HepG2 (cell line): ENCODE data around the gene PLEKHM2. TPM values are rescaled to one million over a fixed set of nuclear protein-coding genes. Genes with fewer than 3 reads are reported as not detected.

ENCODE experiments used
- ATAC-seq: fragments of 200-7000 bp; cut with Tn5 transposase; 3 replicates; pipeline ENCODE4 v1.9.1; 2020; ENCODE audit warnings: mild to moderate bottlenecking, moderate library complexity
- BruUV-seq: library from RNA; stranded (reverse); fragments of 400-500 nt; replicated peaks from 2 replicates; lab custom pipeline; 2021; lab: Mats Ljungman, UMichigan
- CTCF ChIA-PET: fragments of 300-600 bp; formaldehyde crosslinking; extraction: SDS; loops from one replicate; lab custom pipeline; 2021; ENCODE audit warnings: low total read pairs, inconsistent platforms, low intra/inter-chr PET ratio; lab: Yijun Ruan, JAX
- POLR2A ChIA-PET: fragments of 350-600 bp; sonication (Branson Sonifier 250); formaldehyde crosslinking; loops from one replicate; lab custom pipeline; 2020; ENCODE audit warnings: antibody characterized with exemption, inconsistent platforms; lab: Yijun Ruan, JAX
- DNase-seq: peaks from one replicate; pipeline ENCODE4 v3.0.0-alpha.2; 2015; ENCODE audit warnings: low spot score
- FAIRE-seq: peaks from 3 replicates; lab custom pipeline; 2011; peaks lifted over from hg19 to GRCh38; lab: Jason Lieb, UNC
- H2AFZ ChIP-seq: one replicate; pipeline ENCODE4 v1.6.1; 2011; ENCODE audit warnings: low read length, inconsistent platforms
- H3K27ac ChIP-seq: fragments of 300-600 bp; 3 replicates; pipeline ENCODE4 v1.8.0; 2011; ENCODE audit warnings: mixed run types, mild to moderate bottlenecking, mixed read lengths, low read length, inconsistent platforms; ENCODE audit not compliant: insufficient read depth; ENCODE audit errors: extremely low read length
- H3K27me3 ChIP-seq, 2 experiments: fragments of 200-600 bp in 1 of 2; 2 replicates in 1 of 2; 3 replicates in 1 of 2; pipeline versions ENCODE4 v1.6.0 to v1.8.0; 2011; ENCODE audit warnings: low read length in 2 of 2, mild to moderate bottlenecking in 2 of 2, moderate library complexity in 2 of 2, inconsistent platforms in 1 of 2; ENCODE audit not compliant: insufficient read depth in 2 of 2, control insufficient read depth in 1 of 2
- H3K36me3 ChIP-seq, 2 experiments: fragments of 200-600 bp in 1 of 2; replicated peaks in 1 of 2; 2 replicates in 1 of 2; 3 replicates in 1 of 2; pipeline versions ENCODE4 v1.5.1 to v1.8.0; 2011; ENCODE audit warnings: low read length in 2 of 2, inconsistent platforms in 1 of 2; ENCODE audit not compliant: insufficient read depth in 2 of 2, control insufficient read depth in 1 of 2
- H3K4me1 ChIP-seq: 2 replicates; pipeline ENCODE4 v1.5.1; 2012; ENCODE audit warnings: low read length, inconsistent platforms; ENCODE audit not compliant: insufficient read depth
- H3K4me2 ChIP-seq: 2 replicates; pipeline ENCODE4 v1.6.0; 2011; ENCODE audit warnings: low read depth, low read length, inconsistent platforms
- H3K4me3 ChIP-seq, 3 experiments: fragments of 200-600 bp in 1 of 3; sonication (generic), shearing (Covaris generic) in 1 of 3; replicated peaks in 1 of 3; 2 replicates each; pipeline ENCODE4 v1.5.1; 2011 to 2016; ENCODE audit warnings: low read length in 3 of 3, inconsistent platforms in 2 of 3, low read depth in 2 of 3, mild to moderate bottlenecking in 2 of 3, control low read depth in 1 of 3, mixed read lengths in 1 of 3; ENCODE audit not compliant: insufficient read depth in 1 of 3
- H3K79me2 ChIP-seq: one replicate; pipeline ENCODE4 v1.6.1; 2011; ENCODE audit warnings: low read length, inconsistent platforms; ENCODE audit not compliant: insufficient read depth
- H3K9ac ChIP-seq: 2 replicates; pipeline ENCODE4 v1.6.0; 2011; ENCODE audit warnings: mild to moderate bottlenecking, low read depth, low read length, inconsistent platforms; ENCODE audit not compliant: insufficient read depth
- H3K9me3 ChIP-seq: 2 replicates; pipeline ENCODE4 v1.5.1; 2012; ENCODE audit warnings: mild to moderate bottlenecking, low read length
- H4K20me1 ChIP-seq: 2 replicates; pipeline ENCODE4 v1.6.0; 2011; ENCODE audit warnings: inconsistent platforms, mild to moderate bottlenecking, low read length, moderate library complexity; ENCODE audit not compliant: insufficient read depth
- HNF4A ChIP-seq: sonication (generic); formaldehyde crosslinking; IDR thresholded peaks from 2 replicates; pipeline ENCODE4 v1.4.0; 2020; ENCODE audit warnings: missing genetic modification reagents
- HNRNPH1 ChIP-seq: fragments of 200-400 bp; formaldehyde crosslinking; optimal IDR thresholded peaks from 2 replicates; pipeline ENCODE3; 2017; ENCODE audit warnings: mild to moderate bottlenecking, low read depth, low read length
- MTA1 ChIP-seq: sonication (generic); formaldehyde crosslinking; IDR thresholded peaks from 2 replicates; pipeline ENCODE4 v1.4.0; 2020; ENCODE audit warnings: missing genetic modification reagents, mild to moderate bottlenecking, borderline replicate concordance
- NR2F2 ChIP-seq: IDR thresholded peaks from 2 replicates; pipeline ENCODE4 v1.6.1; 2012; ENCODE audit warnings: low read depth, inconsistent platforms, borderline replicate concordance
- NRL ChIP-seq: sonication (generic); formaldehyde crosslinking; IDR thresholded peaks from 2 replicates; pipeline ENCODE4 v1.5.0; 2020; ENCODE audit warnings: missing genetic modification reagents, mild to moderate bottlenecking, moderate library complexity, borderline replicate concordance
- RCOR2 ChIP-seq: IDR thresholded peaks from 2 replicates; pipeline ENCODE4 v1.6.1; 2016; ENCODE audit warnings: missing biosample characterization, missing genetic modification reagents
- ZBTB8A ChIP-seq: sonication (generic); formaldehyde crosslinking; IDR thresholded peaks from 2 replicates; pipeline ENCODE4 v1.4.0; 2020; ENCODE audit warnings: mild to moderate bottlenecking, low read depth, missing genetic modification reagents, borderline replicate concordance
- ZFP36L2 ChIP-seq: sonication (generic); formaldehyde crosslinking; IDR thresholded peaks from 2 replicates; pipeline ENCODE4 v1.4.0; 2020; ENCODE audit warnings: missing genetic modification reagents
- ZNF550 ChIP-seq: sonication (generic); formaldehyde crosslinking; IDR thresholded peaks from 2 replicates; pipeline ENCODE4 v1.4.0; 2020; ENCODE audit warnings: mild to moderate bottlenecking, missing genetic modification reagents, borderline replicate concordance
- ZNF790 ChIP-seq: sonication (generic); formaldehyde crosslinking; IDR thresholded peaks from 2 replicates; pipeline ENCODE4 v1.8.0; 2022; ENCODE audit warnings: missing genetic modification reagents, mild to moderate bottlenecking, borderline replicate concordance
- ZSCAN12 ChIP-seq: sonication (generic); formaldehyde crosslinking; IDR thresholded peaks from 2 replicates; pipeline ENCODE4 v1.9.0; 2021; ENCODE audit warnings: mild to moderate bottlenecking, missing genetic modification reagents
- WGBS: methylation state at CpG from one replicate; pipeline ENCODE4 v1.1.6; 2017; ENCODE audit warnings: low lambda C conversion rate; 5-methylcytosine and 5-hydroxymethylcytosine counted together
- in situ Hi-C: cut with HindIII; loops from 2 replicates; pipeline ENCODE4 v1.10.0; 2017; ENCODE audit warnings: low pct_unique_long_range_greater_than_20kb; ENCODE audit not compliant: extremely low pct_ligation_motif_present
- intact Hi-C: fragments of 100-400 bp; cut with micrococcal nuclease; formaldehyde crosslinking; loops from one replicate; pipeline ENCODE4 v1.10.0; 2022; ENCODE audit not compliant: unreplicated experiment
- polyA plus RNA-seq, 8 experiments: library from polyadenylated mRNA; depleted of rRNA in 3 of 8; stranded (reverse) in 7 of 8; unstranded in 1 of 8; fragments of >200 nt; fragmentation: Illumina TruSeq in 4 of 8; extraction: Trizol in 4 of 8; gene quantifications; 2 replicates each; pipeline versions ENCODE4 v1.2.1 to v1.2.3, GENCODE V29; 2011 to 2016; ENCODE audit warnings: low read depth in 4 of 8, missing spikeins in 1 of 8, mixed read lengths in 1 of 8; ENCODE audit not compliant: insufficient read depth in 1 of 8
- total RNA-seq, 5 experiments: library from RNA; depleted of rRNA; stranded (reverse); fragments of >200 nt; fragmentation: Illumina TruSeq; extraction: Trizol; gene quantifications; 2 replicates each; pipeline ENCODE4 v1.2.3, GENCODE V29; 2016; ENCODE audit warnings: low read depth in 1 of 5
- TF ChIP-seq, protein P1 (sequence below): IDR thresholded peaks from 2 replicates; pipeline ENCODE4 v1.6.1; 2016; ENCODE audit warnings: mild to moderate bottlenecking
- TF ChIP-seq, protein P2 (sequence below): sonication (generic); formaldehyde crosslinking; IDR thresholded peaks from 2 replicates; pipeline ENCODE4 v1.8.0; 2022; ENCODE audit warnings: missing genetic modification reagents, low read depth, mild to moderate bottlenecking, borderline replicate concordance
- TF ChIP-seq, protein P3 (sequence below): sonication (generic); formaldehyde crosslinking; IDR thresholded peaks from 2 replicates; pipeline ENCODE4 v1.4.0; 2020; ENCODE audit warnings: missing genetic modification reagents

PLEKHM2 gene
- total and polyA plus RNA-seq, 2 of the 13 experiments (the other 11 are each of a cell fraction or from before 2014, with no cell fraction given) = 16.5 to 27.3 TPM

DNA sequence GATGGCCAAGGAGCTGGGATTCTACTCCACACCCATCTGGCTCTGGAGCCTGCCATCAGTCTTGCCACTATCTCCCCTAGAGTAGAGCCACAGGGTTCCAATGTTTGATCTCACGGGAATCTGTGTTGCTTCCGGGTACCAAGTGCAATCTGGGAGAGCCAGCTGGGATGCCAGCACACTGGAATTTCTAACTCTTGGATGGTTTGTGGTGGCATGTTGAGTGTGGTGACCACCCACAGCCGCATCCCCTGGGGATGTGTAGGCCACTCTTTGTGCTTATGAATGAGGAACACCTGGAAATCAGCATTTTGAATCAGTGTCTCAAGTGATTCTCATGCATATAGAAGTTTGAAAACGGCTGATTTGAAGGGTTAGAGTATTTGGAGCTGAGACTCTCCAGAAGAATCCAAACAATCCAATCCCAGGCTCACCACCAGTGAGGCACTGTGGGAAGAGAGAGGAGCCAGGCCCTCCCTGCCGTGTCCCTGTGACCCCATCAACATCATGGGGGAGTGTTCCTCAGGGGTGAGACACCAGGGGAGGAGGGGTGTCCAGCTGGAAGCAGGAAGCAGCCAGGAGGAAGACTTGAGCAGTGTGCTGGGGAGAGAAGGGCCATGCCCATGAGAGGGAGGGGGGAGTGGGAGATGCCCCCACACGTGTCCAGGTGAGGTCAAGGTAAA, 87.9 kb downstream of the PLEKHM2 start (continued):
- TF ChIP-seq MTA1 (no peak), HNRNPH1 (no peak)
- TF ChIP-seq, protein P1, sequence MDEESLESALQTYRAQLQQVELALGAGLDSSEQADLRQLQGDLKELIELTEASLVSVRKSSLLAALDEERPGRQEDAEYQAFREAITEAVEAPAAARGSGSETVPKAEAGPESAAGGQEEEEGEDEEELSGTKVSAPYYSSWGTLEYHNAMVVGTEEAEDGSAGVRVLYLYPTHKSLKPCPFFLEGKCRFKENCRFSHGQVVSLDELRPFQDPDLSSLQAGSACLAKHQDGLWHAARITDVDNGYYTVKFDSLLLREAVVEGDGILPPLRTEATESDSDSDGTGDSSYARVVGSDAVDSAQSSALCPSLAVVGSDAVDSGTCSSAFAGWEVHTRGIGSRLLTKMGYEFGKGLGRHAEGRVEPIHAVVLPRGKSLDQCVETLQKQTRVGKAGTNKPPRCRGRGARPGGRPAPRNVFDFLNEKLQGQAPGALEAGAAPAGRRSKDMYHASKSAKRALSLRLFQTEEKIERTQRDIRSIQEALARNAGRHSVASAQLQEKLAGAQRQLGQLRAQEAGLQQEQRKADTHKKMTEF = no peak

DNA sequence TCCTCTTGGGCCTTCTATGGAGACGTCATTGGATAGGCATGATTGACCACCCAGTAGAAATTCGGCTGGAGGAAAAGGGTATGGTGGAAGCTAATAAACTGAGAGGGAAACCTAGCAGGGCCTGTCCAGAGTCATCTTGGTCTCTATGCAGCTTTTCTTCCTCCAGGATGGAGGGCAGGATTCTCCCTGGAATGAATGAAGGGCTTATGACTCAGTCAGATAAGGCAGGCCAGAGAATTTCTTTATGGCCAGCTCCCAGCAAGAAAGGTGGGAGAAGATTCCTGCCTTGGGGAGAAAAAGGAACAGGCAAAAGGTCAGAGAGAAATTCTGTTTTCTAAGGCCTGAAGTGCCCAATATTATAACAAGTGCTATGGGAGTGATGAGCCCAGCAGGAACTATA, 91.6 kb downstream of the PLEKHM2 start:
- no peaks in the 10 kb centered on the region for H4K20me1 ChIP-seq
- no peak overlapping the region for H3K4me3 ChIP-seq
- H3K36me3 ChIP-seq = peaks cover 1 to 6% of the 10 kb centered on the region in 2 experiments; a peak in 2 of 5 replicates
- FAIRE-seq (no peak), ATAC-seq (no peak), DNase-seq (no peak)
- H3K9me3 ChIP-seq = no peaks in the 10 kb centered on the region
- WGBS = 90% methylated on average over 2 of the region's 2 CpGs
- intact Hi-C loops = no loop called here
- no peak overlapping the region for H3K9ac ChIP-seq
- H2AFZ ChIP-seq = no peak overlapping the region
- H3K79me2 ChIP-seq = no peaks in the 10 kb centered on the region
- CTCF ChIA-PET = no interaction called here
- no peaks in the 10 kb centered on the region for H3K27me3 ChIP-seq
- peaks cover 23% of the 10 kb centered on the region for H3K4me1 ChIP-seq
- POLR2A ChIA-PET = no interaction called here
- no peak overlapping the region for H3K27ac ChIP-seq
- no peak overlapping the region for H3K4me2 ChIP-seq
- BruUV-seq = no TSS peak
- in situ Hi-C loops = no loop called here
- TF ChIP-seq, protein P2, sequence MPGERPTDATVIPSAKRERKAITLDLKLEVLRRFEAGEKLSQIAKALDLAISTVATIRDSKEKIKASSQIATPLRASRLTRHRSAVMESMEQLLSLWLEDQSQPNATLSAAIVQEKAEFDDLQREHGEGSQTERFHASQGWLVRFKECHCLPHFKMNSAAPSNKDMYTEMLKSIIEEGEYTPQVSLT (CRISPR knock-in tag) = no peak
- TF ChIP-seq, protein P3, sequence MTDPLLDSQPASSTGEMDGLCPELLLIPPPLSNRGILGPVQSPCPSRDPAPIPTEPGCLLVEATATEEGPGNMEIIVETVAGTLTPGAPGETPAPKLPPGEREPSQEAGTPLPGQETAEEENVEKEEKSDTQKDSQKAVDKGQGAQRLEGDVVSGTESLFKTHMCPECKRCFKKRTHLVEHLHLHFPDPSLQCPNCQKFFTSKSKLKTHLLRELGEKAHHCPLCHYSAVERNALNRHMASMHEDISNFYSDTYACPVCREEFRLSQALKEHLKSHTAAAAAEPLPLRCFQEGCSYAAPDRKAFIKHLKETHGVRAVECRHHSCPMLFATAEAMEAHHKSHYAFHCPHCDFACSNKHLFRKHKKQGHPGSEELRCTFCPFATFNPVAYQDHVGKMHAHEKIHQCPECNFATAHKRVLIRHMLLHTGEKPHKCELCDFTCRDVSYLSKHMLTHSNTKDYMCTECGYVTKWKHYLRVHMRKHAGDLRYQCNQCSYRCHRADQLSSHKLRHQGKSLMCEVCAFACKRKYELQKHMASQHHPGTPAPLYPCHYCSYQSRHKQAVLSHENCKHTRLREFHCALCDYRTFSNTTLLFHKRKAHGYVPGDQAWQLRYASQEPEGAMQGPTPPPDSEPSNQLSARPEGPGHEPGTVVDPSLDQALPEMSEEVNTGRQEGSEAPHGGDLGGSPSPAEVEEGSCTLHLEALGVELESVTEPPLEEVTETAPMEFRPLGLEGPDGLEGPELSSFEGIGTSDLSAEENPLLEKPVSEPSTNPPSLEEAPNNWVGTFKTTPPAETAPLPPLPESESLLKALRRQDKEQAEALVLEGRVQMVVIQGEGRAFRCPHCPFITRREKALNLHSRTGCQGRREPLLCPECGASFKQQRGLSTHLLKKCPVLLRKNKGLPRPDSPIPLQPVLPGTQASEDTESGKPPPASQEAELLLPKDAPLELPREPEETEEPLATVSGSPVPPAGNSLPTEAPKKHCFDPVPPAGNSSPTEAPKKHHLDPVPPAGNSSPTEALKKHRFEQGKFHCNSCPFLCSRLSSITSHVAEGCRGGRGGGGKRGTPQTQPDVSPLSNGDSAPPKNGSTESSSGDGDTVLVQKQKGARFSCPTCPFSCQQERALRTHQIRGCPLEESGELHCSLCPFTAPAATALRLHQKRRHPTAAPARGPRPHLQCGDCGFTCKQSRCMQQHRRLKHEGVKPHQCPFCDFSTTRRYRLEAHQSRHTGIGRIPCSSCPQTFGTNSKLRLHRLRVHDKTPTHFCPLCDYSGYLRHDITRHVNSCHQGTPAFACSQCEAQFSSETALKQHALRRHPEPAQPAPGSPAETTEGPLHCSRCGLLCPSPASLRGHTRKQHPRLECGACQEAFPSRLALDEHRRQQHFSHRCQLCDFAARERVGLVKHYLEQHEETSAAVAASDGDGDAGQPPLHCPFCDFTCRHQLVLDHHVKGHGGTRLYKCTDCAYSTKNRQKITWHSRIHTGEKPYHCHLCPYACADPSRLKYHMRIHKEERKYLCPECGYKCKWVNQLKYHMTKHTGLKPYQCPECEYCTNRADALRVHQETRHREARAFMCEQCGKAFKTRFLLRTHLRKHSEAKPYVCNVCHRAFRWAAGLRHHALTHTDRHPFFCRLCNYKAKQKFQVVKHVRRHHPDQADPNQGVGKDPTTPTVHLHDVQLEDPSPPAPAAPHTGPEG (CRISPR knock-in tag) = no peak
- TF ChIP-seq ZSCAN12 (no peak), RCOR2 (CRISPR knock-in tag) (no peak), HNF4A (CRISPR knock-in tag) (no peak), ZNF790 (CRISPR knock-in tag) (no peak), ZNF550 (CRISPR knock-in tag) (no peak), NRL (CRISPR knock-in tag) (no peak), ZFP36L2 (CRISPR knock-in tag) (no peak), NR2F2 (no peak), ZBTB8A (CRISPR knock-in tag) (no peak)
